ENCODE data around the gene FKBP8. TPM values are rescaled to one million over a fixed set of nuclear protein-coding genes. Genes with fewer than 3 reads are reported as not detected.

Gene FKBP8
- polyA plus RNA-seq, 3 donors = 78.0 to 159 (median 81.2) TPM

GRCh38 chr19:18531485-18531884, 11.9 kb downstream of the FKBP8 start:
- no peaks in the 10 kb centered on the region for H3K9me3 ChIP-seq (replicated peaks in 1 of 2; ENCODE audit: control insufficient read depth in 1 of 2, insufficient read depth in 1 of 2, low read length in 2 of 2)
- no peak overlapping the region for H2AFZ ChIP-seq (ENCODE audit: insufficient read depth, low read depth, low read length, poor library complexity, severe bottlenecking)
- no peak for DNase-seq
- Mint-ChIP-seq H3K4me1 (peaks cover under 1% of the 10 kb centered on the region), H3K27ac (no peak overlapping the region), H3K9me3 (peaks cover 0 to 4% (median 0%) of the 10 kb centered on the region in 7 donors), H3K4me3 (no peak overlapping the region), H3K27me3 (ENCODE audit: low read depth in 3 of 3) (peaks cover 0 to 1% (median 0%) of the 10 kb centered on the region in 3 donors), H3K36me3 (peaks cover 33 to 52% of the 10 kb centered on the region in 2 donors)
- peaks cover 30 to 43% of the 10 kb centered on the region in 2 donors for H3K36me3 ChIP-seq (replicated peaks in 1 of 2; ENCODE audit: control insufficient read depth in 1 of 2, insufficient read depth in 2 of 2, low read length in 2 of 2)
- H3K27me3 ChIP-seq (ENCODE audit: control insufficient read depth in 2 of 2, insufficient read depth in 2 of 2, low read length in 2 of 2) = no peaks in the 10 kb centered on the region
- H4K20me1 ChIP-seq (ENCODE audit: insufficient read depth, low read length) = no peaks in the 10 kb centered on the region
- no peaks in the 10 kb centered on the region for H3K79me2 ChIP-seq (ENCODE audit: insufficient read depth, low read length)
- no peak overlapping the region for H3K4me2 ChIP-seq (replicated peaks; ENCODE audit: extremely low read depth, low read length, poor library complexity, severe bottlenecking)
- no peak overlapping the region for H3K9ac ChIP-seq (ENCODE audit: insufficient read depth, low read length, poor library complexity, severe bottlenecking)
- no peak overlapping the region for H3K27ac ChIP-seq (ENCODE audit: low read depth in 1 of 2, low read length in 2 of 2)
- 100% methylated on average over 2 of the region's 9 CpGs for WGBS (ENCODE audit: insufficient coverage)
- no peak for TF ChIP-seq CTCF (IDR thresholded peaks at IDR 0.05)
- no peaks in the 10 kb centered on the region for H3K4me1 ChIP-seq (ENCODE audit: control insufficient read depth in 1 of 2, insufficient read depth in 2 of 2, low read length in 2 of 2)
- no peak overlapping the region for H3K4me3 ChIP-seq (replicated peaks in 1 of 3; ENCODE audit: low read depth in 2 of 3, low read length in 3 of 3)
- intact Hi-C loops (cut with micrococcal nuclease) = no loop called here

- Mint-ChIP-seq H3K27me3 (ENCODE audit: low read depth in 3 of 3) (peaks cover 0 to 2% (median 0%) of the 10 kb centered on the region in 3 donors), H3K4me3 (no peak overlapping the region), H3K27ac (peak overlapping the region in 2 of 7 donors; percentile 8 to 74), H3K36me3 (peaks cover 23 to 37% of the 10 kb centered on the region in 2 donors), H3K9me3 (peaks cover 0 to 4% (median 0%) of the 10 kb centered on the region in 7 donors), H3K4me1 (peaks cover 8% of the 10 kb centered on the region)
- Histone ChIP-seq H3K79me2 (ENCODE audit: insufficient read depth, low read length) (no peaks in the 10 kb centered on the region), H3K27me3 (ENCODE audit: control insufficient read depth in 2 of 2, insufficient read depth in 2 of 2, low read length in 2 of 2) (no peaks in the 10 kb centered on the region), H3K4me2 (replicated peaks; ENCODE audit: extremely low read depth, low read length, poor library complexity, severe bottlenecking) (no peak overlapping the region), H3K9ac (ENCODE audit: insufficient read depth, low read length, poor library complexity, severe bottlenecking) (no peak overlapping the region), H3K36me3 (replicated peaks in 1 of 2; ENCODE audit: control insufficient read depth in 1 of 2, insufficient read depth in 2 of 2, low read length in 2 of 2) (peaks cover 21 to 27% of the 10 kb centered on the region in 2 donors), H3K27ac (ENCODE audit: low read depth in 1 of 2, low read length in 2 of 2) (no peak overlapping the region), H4K20me1 (ENCODE audit: insufficient read depth, low read length) (no peaks in the 10 kb centered on the region), H3K4me1 (ENCODE audit: control insufficient read depth in 1 of 2, insufficient read depth in 2 of 2, low read length in 2 of 2) (peaks cover 0 to 3% of the 10 kb centered on the region in 2 donors), H3K9me3 (replicated peaks in 1 of 2; ENCODE audit: control insufficient read depth in 1 of 2, insufficient read depth in 1 of 2, low read length in 2 of 2) (no peaks in the 10 kb centered on the region), H2AFZ (ENCODE audit: insufficient read depth, low read depth, low read length, poor library complexity, severe bottlenecking) (no peak overlapping the region), H3K4me3 (replicated peaks in 1 of 3; ENCODE audit: low read depth in 2 of 3, low read length in 3 of 3) (no peak overlapping the region)
- intact Hi-C loops (cut with micrococcal nuclease) = loop anchor here in 1 of 2 donors (5.0 kb wide), 1 partner anchor 38 kb away; no protein-coding TSS in a partner anchor
- no peak for DNase-seq
- TF ChIP-seq CTCF (IDR thresholded peaks at IDR 0.05) = no peak
- WGBS (ENCODE audit: insufficient coverage) = 84% methylated on average over 7 of the region's 7 CpGs
Observed at GRCh38 chr19:18529782-18530181, 13.6 kb downstream of the FKBP8 start.
